T-helper 17 cell (primary cell): Measurements from ENCODE around the gene SRRM4. TPM values are rescaled to one million over a fixed set of nuclear protein-coding genes. Genes with fewer than 3 reads are reported as not detected.

ENCODE experiments used
- ATAC-seq: fragments of 150-1000 bp; cut with Tn5 transposase; 2 replicates; pipeline ENCODE4 v1.10.0; 2021; ENCODE audit warnings: mild to moderate bottlenecking, moderate library complexity
- DNase-seq, 3 donors: peaks; one replicate each; pipeline versions ENCODE4 v3.0.0 to v3.0.0-alpha.2; 2020 to 2021
- H3K9me3 ChIP-seq: one replicate; pipeline ENCODE4 v1.7.0; 2013; ENCODE audit warnings: low read length, mild to moderate bottlenecking; ENCODE audit not compliant: control insufficient read depth, poor library complexity, severe bottlenecking
- H3K27ac Mint-ChIP-seq: one replicate; pipeline ENCODE4 v1.8.0; 2022; ENCODE audit warnings: mild to moderate bottlenecking, moderate library complexity, mixed read lengths
- H3K27me3 Mint-ChIP-seq: one replicate; pipeline ENCODE4 v1.8.0; 2022; ENCODE audit warnings: mixed read lengths
- H3K36me3 Mint-ChIP-seq: one replicate; pipeline ENCODE4 v1.8.0; 2022; ENCODE audit warnings: low read depth, mixed read lengths
- H3K4me1 Mint-ChIP-seq: one replicate; pipeline ENCODE4 v1.8.0; 2022; ENCODE audit warnings: mild to moderate bottlenecking, mixed read lengths
- H3K4me3 Mint-ChIP-seq: one replicate; pipeline ENCODE4 v1.8.0; 2022; ENCODE audit warnings: mild to moderate bottlenecking, moderate library complexity, mixed read lengths
- total RNA-seq, 4 donors: library from RNA in 2 of 4; stranded (reverse) in 2 of 4; gene quantifications; one replicate each; pipeline ENCODE4 v1.2.3 and lab custom pipeline; 2022 to 2026

Gene SRRM4
- total RNA-seq, 2 donors from 2014 or later: not detected

- Mint-ChIP-seq H3K4me1 (no peaks in the 10 kb centered on the region), H3K27ac (no peak overlapping the region), H3K27me3 (no peaks in the 10 kb centered on the region), H3K36me3 (no peaks in the 10 kb centered on the region), H3K4me3 (no peak overlapping the region)
- DNase-seq (no peak), ATAC-seq (no peak)
- no peaks in the 10 kb centered on the region for H3K9me3 ChIP-seq
Measured at GRCh38 chr12:119198440-119198839, 217.1 kb downstream of the SRRM4 start.

- no peak for DNase-seq
- H3K9me3 ChIP-seq: no peaks in the 10 kb centered on the region
- Mint-ChIP-seq H3K27me3 (peaks cover 7% of the 10 kb centered on the region), H3K4me1 (no peaks in the 10 kb centered on the region), H3K4me3 (no peak overlapping the region), H3K36me3 (no peaks in the 10 kb centered on the region), H3K27ac (no peak overlapping the region)
- ATAC-seq: no peak
Measured at GRCh38 chr12:119200601-119201000, 219.3 kb downstream of the SRRM4 start.

GRCh38 chr12:119201789-119202543 is 220.6 kb downstream of the SRRM4 start:
- H3K9me3 ChIP-seq: no peaks in the 10 kb centered on the region
- ATAC-seq: no peak
- no peak overlapping the region for H3K4me3 Mint-ChIP-seq
- peaks cover 7% of the 10 kb centered on the region for H3K27me3 Mint-ChIP-seq
- H3K36me3 Mint-ChIP-seq: no peaks in the 10 kb centered on the region
- no peak overlapping the region for H3K27ac Mint-ChIP-seq
- DNase-seq: no peak
- no peaks in the 10 kb centered on the region for H3K4me1 Mint-ChIP-seq

- H3K4me1 Mint-ChIP-seq: no peaks in the 10 kb centered on the region
- H3K36me3 Mint-ChIP-seq: no peaks in the 10 kb centered on the region
- no peak for DNase-seq
- H3K27me3 Mint-ChIP-seq: peaks cover 7% of the 10 kb centered on the region
- H3K9me3 ChIP-seq: no peaks in the 10 kb centered on the region
- H3K4me3 Mint-ChIP-seq: no peak overlapping the region
- no peak overlapping the region for H3K27ac Mint-ChIP-seq
- no peak for ATAC-seq
Measured at GRCh38 chr12:119202544-119202943, 221.2 kb downstream of the SRRM4 start.

GRCh38 chr12:119204131-119204530 is 222.8 kb downstream of the SRRM4 start:
- DNase-seq (no peak), ATAC-seq (no peak)
- H3K4me3 Mint-ChIP-seq: no peak overlapping the region
- H3K27me3 Mint-ChIP-seq: peaks cover 7% of the 10 kb centered on the region
- no peaks in the 10 kb centered on the region for H3K9me3 ChIP-seq
- H3K4me1 Mint-ChIP-seq: no peaks in the 10 kb centered on the region
- H3K27ac Mint-ChIP-seq: no peak overlapping the region
- H3K36me3 Mint-ChIP-seq: no peaks in the 10 kb centered on the region

- H3K9me3 ChIP-seq: no peaks in the 10 kb centered on the region
- Mint-ChIP-seq H3K27ac (no peak overlapping the region), H3K4me3 (no peak overlapping the region), H3K4me1 (no peaks in the 10 kb centered on the region), H3K36me3 (no peaks in the 10 kb centered on the region), H3K27me3 (peaks cover 7% of the 10 kb centered on the region)
- DNase-seq (no peak), ATAC-seq (no peak)
Measured at GRCh38 chr12:119204671-119205285, 223.4 kb downstream of the SRRM4 start.

GRCh38 chr12:119206348-119207062 is 225.2 kb downstream of the SRRM4 start:
- H3K27ac Mint-ChIP-seq: no peak overlapping the region
- H3K27me3 Mint-ChIP-seq: peaks cover 7% of the 10 kb centered on the region
- ATAC-seq: no peak
- no peak for DNase-seq
- H3K4me1 Mint-ChIP-seq: no peaks in the 10 kb centered on the region
- H3K9me3 ChIP-seq: no peaks in the 10 kb centered on the region
- no peak overlapping the region for H3K4me3 Mint-ChIP-seq
- H3K36me3 Mint-ChIP-seq: no peaks in the 10 kb centered on the region

- H3K27me3 Mint-ChIP-seq: peaks cover 7% of the 10 kb centered on the region
- H3K4me1 Mint-ChIP-seq: no peaks in the 10 kb centered on the region
- H3K9me3 ChIP-seq: no peaks in the 10 kb centered on the region
Measured at GRCh38 chr12:119207063-119207560, 225.8 kb downstream of the SRRM4 start.

GRCh38 chr12:119208626-119209061 is 227.3 kb downstream of the SRRM4 start:
- H3K27me3 Mint-ChIP-seq: peaks cover 7% of the 10 kb centered on the region
- DNase-seq (no peak), ATAC-seq (no peak)
- H3K4me1 Mint-ChIP-seq: no peaks in the 10 kb centered on the region
- H3K4me3 Mint-ChIP-seq: no peak overlapping the region
- H3K36me3 Mint-ChIP-seq: no peaks in the 10 kb centered on the region
- no peak overlapping the region for H3K27ac Mint-ChIP-seq
- H3K9me3 ChIP-seq: no peaks in the 10 kb centered on the region

More at GRCh38 chr12:119207063-119207560, 225.8 kb downstream of the SRRM4 start:
- Mint-ChIP-seq H3K36me3 (no peaks in the 10 kb centered on the region), H3K27ac (no peak overlapping the region), H3K4me3 (no peak overlapping the region)
- DNase-seq (no peak), ATAC-seq (no peak)

GRCh38 chr12:119211884-119212283 is 230.5 kb downstream of the SRRM4 start:
- DNase-seq (no peak), ATAC-seq (no peak)
- Mint-ChIP-seq H3K27ac (no peak overlapping the region), H3K36me3 (no peaks in the 10 kb centered on the region), H3K4me3 (no peak overlapping the region), H3K27me3 (no peaks in the 10 kb centered on the region), H3K4me1 (no peaks in the 10 kb centered on the region)
- no peaks in the 10 kb centered on the region for H3K9me3 ChIP-seq

Other genes with a start within 250 kb of the SRRM4 start
- gene HSPB8, start 197.4 kb downstream of the SRRM4 start, total RNA-seq: not detected